IPS-18c (cell line): ENCODE results near the gene TMEM171.

ENCODE experiments used
- H3K4me3 ChIP-seq: 2 replicates; pipeline ENCODE4 v1.7.0; 2013; ENCODE audit warnings: low read depth, mild to moderate bottlenecking, low read length, moderate library complexity; ENCODE audit not compliant: insufficient read depth
- H3K9me3 ChIP-seq: one replicate; pipeline ENCODE4 v1.6.1; 2013; ENCODE audit warnings: mild to moderate bottlenecking, low read length, moderate library complexity; ENCODE audit not compliant: control insufficient read depth, insufficient read depth

The TMEM171 gene

GRCh38 chr5:73120222-73121118, at the start of gene TMEM171:
TSS of gene TMEM171 (plus strand) at chr5:73120575. CDS start at chr5:73123374, 2,799 bp downstream.
- Histone ChIP-seq H3K9me3 (no peaks in the 10 kb centered on the region), H3K4me3 (peak within 1 kb of the TSS; percentile 52)

GRCh38 chr5:73081093-73081492, 39.3 kb upstream of the TMEM171 start:
- no peaks in the 10 kb centered on the region for H3K9me3 ChIP-seq

GRCh38 chr5:73088026-73088425, 32.3 kb upstream of the TMEM171 start:
- no peaks in the 10 kb centered on the region for H3K9me3 ChIP-seq
- H3K4me3 ChIP-seq: no peak overlapping the region

More at GRCh38 chr5:73081093-73081492, 39.3 kb upstream of the TMEM171 start:
- no peak overlapping the region for H3K4me3 ChIP-seq

- Histone ChIP-seq H3K9me3 (peaks cover 4% of the 10 kb centered on the region), H3K4me3 (no peak overlapping the region)
Observed at GRCh38 chr5:73093943-73094342, 26.4 kb upstream of the TMEM171 start.

GRCh38 chr5:73094415-73094814, 26.0 kb upstream of the TMEM171 start:
- Histone ChIP-seq H3K9me3 (peaks cover 4% of the 10 kb centered on the region), H3K4me3 (no peak overlapping the region)

- Histone ChIP-seq H3K9me3 (peaks cover 4% of the 10 kb centered on the region), H3K4me3 (no peak overlapping the region)
Observed at GRCh38 chr5:73095564-73096238, 24.7 kb upstream of the TMEM171 start.

GRCh38 chr5:73096239-73096575, 24.2 kb upstream of the TMEM171 start:
- H3K4me3 ChIP-seq: no peak overlapping the region
- H3K9me3 ChIP-seq: peaks cover 4% of the 10 kb centered on the region

- no peak overlapping the region for H3K4me3 ChIP-seq
- peaks cover 4% of the 10 kb centered on the region for H3K9me3 ChIP-seq
Observed at GRCh38 chr5:73097740-73098139, 22.6 kb upstream of the TMEM171 start.

- Histone ChIP-seq H3K4me3 (no peak overlapping the region), H3K9me3 (peaks cover 4% of the 10 kb centered on the region)
Observed at GRCh38 chr5:73100109-73100508, 20.3 kb upstream of the TMEM171 start.

GRCh38 chr5:73103870-73104299, 16.5 kb upstream of the TMEM171 start:
- H3K9me3 ChIP-seq: no peaks in the 10 kb centered on the region
- H3K4me3 ChIP-seq: no peak overlapping the region

GRCh38 chr5:73104326-73104725, 16.0 kb upstream of the TMEM171 start:
- Histone ChIP-seq H3K4me3 (no peak overlapping the region), H3K9me3 (no peaks in the 10 kb centered on the region)

- no peak overlapping the region for H3K4me3 ChIP-seq
- H3K9me3 ChIP-seq: no peaks in the 10 kb centered on the region
Observed at GRCh38 chr5:73106335-73106734, 14.0 kb upstream of the TMEM171 start.

GRCh38 chr5:73110190-73110589, 10.2 kb upstream of the TMEM171 start:
- Histone ChIP-seq H3K4me3 (no peak overlapping the region), H3K9me3 (no peaks in the 10 kb centered on the region)

- Histone ChIP-seq H3K4me3 (no peak overlapping the region), H3K9me3 (no peaks in the 10 kb centered on the region)
Observed at GRCh38 chr5:73111536-73111935, 8.8 kb upstream of the TMEM171 start.

- Histone ChIP-seq H3K4me3 (no peak overlapping the region), H3K9me3 (no peaks in the 10 kb centered on the region)
Observed at GRCh38 chr5:73112359-73112758, 8.0 kb upstream of the TMEM171 start.

- H3K4me3 ChIP-seq: no peak overlapping the region
- H3K9me3 ChIP-seq: no peaks in the 10 kb centered on the region
Observed at GRCh38 chr5:73114044-73114688, 6.2 kb upstream of the TMEM171 start.

- H3K9me3 ChIP-seq: no peaks in the 10 kb centered on the region
- H3K4me3 ChIP-seq: no peak overlapping the region
Observed at GRCh38 chr5:73115399-73116051, 4.8 kb upstream of the TMEM171 start.
